ENCODE measurements around the gene ARMC12. TPM values are rescaled to one million over a fixed set of nuclear protein-coding genes. Genes with fewer than 3 reads are reported as not detected.

The ARMC12 gene
- total RNA-seq, 1 experiment from 2014 or later = not detected

- DNase-seq = no peak
- BruUV-seq (replicated peaks) = no TSS peak
- peak overlapping the region; percentile 81 for H3K4me3 Mint-ChIP-seq (ENCODE audit: unreplicated experiment)
- intact Hi-C loops (cut with micrococcal nuclease; ENCODE audit: unreplicated experiment) = no loop called here
- Histone ChIP-seq H3K27me3 (replicated peaks; ENCODE audit: control insufficient read depth, insufficient read depth, low read length) (no peaks in the 10 kb centered on the region), H3K9me3 (no peaks in the 10 kb centered on the region), H3K4me1 (0 out of 2 replicates have a peak, but pooled peaks cover 4% of the 10 kb centered on the region), H3K4me3 (ENCODE audit: low read depth, low read length) (no peak overlapping the region), H3K36me3 (ENCODE audit: control insufficient read depth, insufficient read depth, low read length) (no peaks in the 10 kb centered on the region)
- no peaks in the 10 kb centered on the region for H3K9me3 Mint-ChIP-seq (ENCODE audit: unreplicated experiment)
- ChIA-PET CTCF (no interaction called here), POLR2A (no interaction called here)
- H3K36me3 Mint-ChIP-seq (ENCODE audit: insufficient read depth, unreplicated experiment) = no peaks in the 10 kb centered on the region
- no peak for TF ChIP-seq CTCF (IDR thresholded peaks at IDR 0.05; ENCODE audit: insufficient read depth in 1 of 2, low read depth in 1 of 2, low read length in 1 of 2, severe bottlenecking in 1 of 2, unreplicated experiment in 1 of 2)
- H3K4me1 Mint-ChIP-seq (ENCODE audit: low read depth, unreplicated experiment) = peaks cover 7% of the 10 kb centered on the region
- peak overlapping the region; percentile 82 for H3K27ac Mint-ChIP-seq (ENCODE audit: unreplicated experiment)
- H3K27me3 Mint-ChIP-seq (ENCODE audit: insufficient read depth, unreplicated experiment) = no peaks in the 10 kb centered on the region
These were observed 40.7 kb downstream of the ARMC12 start for GRCh38 chr6:35777356-35778102.

- H3K27ac Mint-ChIP-seq (ENCODE audit: unreplicated experiment) = no peak overlapping the region
- no TSS peak for BruUV-seq (replicated peaks)
- H3K4me3 ChIP-seq (ENCODE audit: low read depth, low read length) = no peak overlapping the region
- H3K27me3 ChIP-seq (replicated peaks; ENCODE audit: control insufficient read depth, insufficient read depth, low read length) = no peaks in the 10 kb centered on the region
- no peaks in the 10 kb centered on the region for H3K9me3 Mint-ChIP-seq (ENCODE audit: unreplicated experiment)
- H3K4me1 ChIP-seq = 0 out of 2 replicates have a peak, but pooled peaks cover 4% of the 10 kb centered on the region
- no peak for TF ChIP-seq CTCF (IDR thresholded peaks at IDR 0.05; ENCODE audit: insufficient read depth in 1 of 2, low read depth in 1 of 2, low read length in 1 of 2, severe bottlenecking in 1 of 2, unreplicated experiment in 1 of 2)
- no peaks in the 10 kb centered on the region for H3K9me3 ChIP-seq
- POLR2A ChIA-PET = no interaction called here
- H3K4me3 Mint-ChIP-seq (ENCODE audit: unreplicated experiment) = no peak overlapping the region
- H3K27me3 Mint-ChIP-seq (ENCODE audit: insufficient read depth, unreplicated experiment) = no peaks in the 10 kb centered on the region
- H3K4me1 Mint-ChIP-seq (ENCODE audit: low read depth, unreplicated experiment) = peaks cover 7% of the 10 kb centered on the region
- H3K36me3 Mint-ChIP-seq (ENCODE audit: insufficient read depth, unreplicated experiment) = no peaks in the 10 kb centered on the region
- intact Hi-C loops (cut with micrococcal nuclease; ENCODE audit: unreplicated experiment) = no loop called here
- H3K36me3 ChIP-seq (ENCODE audit: control insufficient read depth, insufficient read depth, low read length) = no peaks in the 10 kb centered on the region
- DNase-seq = no peak
- CTCF ChIA-PET = no interaction called here
These were observed 41.6 kb downstream of the ARMC12 start for GRCh38 chr6:35778437-35778836.

GRCh38 chr6:35780719-35781118 lies 43.9 kb downstream of the ARMC12 start, which contains the start of gene CLPSL1:
Gene CLPSL1, plus strand, starts transcription at chr6:35781019. Its CDS starts 92 bp downstream, at chr6:35781111.
- CTCF ChIA-PET = no interaction called here

More at GRCh38 chr6:35780719-35781118, 43.9 kb downstream of the ARMC12 start, which contains the start of gene CLPSL1:
- Histone ChIP-seq H3K36me3 (ENCODE audit: control insufficient read depth, insufficient read depth, low read length) (no peaks in the 10 kb centered on the region), H3K27me3 (replicated peaks; ENCODE audit: control insufficient read depth, insufficient read depth, low read length) (no peaks in the 10 kb centered on the region), H3K4me1 (peaks cover 10% of the 10 kb centered on the region), H3K4me3 (ENCODE audit: low read depth, low read length) (no peak within 1 kb of the TSS), H3K9me3 (no peaks in the 10 kb centered on the region)
- POLR2A ChIA-PET = no interaction called here
- Mint-ChIP-seq H3K4me3 (ENCODE audit: unreplicated experiment) (no peak within 1 kb of the TSS), H3K4me1 (ENCODE audit: low read depth, unreplicated experiment) (peaks cover 19% of the 10 kb centered on the region), H3K27ac (ENCODE audit: unreplicated experiment) (peak within 1 kb of the TSS; percentile 18), H3K9me3 (ENCODE audit: unreplicated experiment) (no peaks in the 10 kb centered on the region), H3K36me3 (ENCODE audit: insufficient read depth, unreplicated experiment) (no peaks in the 10 kb centered on the region), H3K27me3 (ENCODE audit: insufficient read depth, unreplicated experiment) (no peaks in the 10 kb centered on the region)
- no peak for DNase-seq
- no peak for TF ChIP-seq CTCF (IDR thresholded peaks at IDR 0.05; ENCODE audit: insufficient read depth in 1 of 2, low read depth in 1 of 2, low read length in 1 of 2, severe bottlenecking in 1 of 2, unreplicated experiment in 1 of 2)
- BruUV-seq (replicated peaks) = no TSS peak
- intact Hi-C loops (cut with micrococcal nuclease; ENCODE audit: unreplicated experiment) = no loop called here

Measured in Caco-2 (cell line).